Gastrocnemius medialis (tissue), 4 donors: ENCODE data around the gene MARCHF11. TPM values are rescaled to one million over a fixed set of nuclear protein-coding genes. Genes with fewer than 3 reads are reported as not detected.

Source experiments
- ATAC-seq, 2 donors: fragments of 150-250 bp; one replicate each; pipeline ENCODE4 v1.9.1; 2016
- DNase-seq, 2 donors: peaks; one replicate each; pipeline ENCODE4 v3.0.0-alpha.2; 2019
- H3K27ac ChIP-seq, 4 donors: fragments of 200-600 bp; sonication (generic); 1 replicate in 1 of 4; 2 replicates in 3 of 4; pipeline ENCODE4 v1.5.1; 2016 to 2018; ENCODE audit warnings: mild to moderate bottlenecking in 2 of 4, moderate library complexity in 1 of 4
- H3K27me3 ChIP-seq, 3 donors: fragments of 200-600 bp; sonication (generic) in 2 of 3; 1 replicate in 1 of 3; 2 replicates in 2 of 3; pipeline versions ENCODE4 v1.5.1 to v1.6.0; 2016 to 2019; ENCODE audit warnings: mild to moderate bottlenecking in 1 of 3, moderate library complexity in 1 of 3
- H3K36me3 ChIP-seq, 2 donors: fragments of 200-600 bp; sonication (generic) in 1 of 2; one replicate each; pipeline ENCODE4 v1.5.1; 2017 to 2018
- H3K4me1 ChIP-seq, 2 donors: fragments of 200-600 bp; sonication (generic) in 1 of 2; one replicate each; pipeline ENCODE4 v1.5.1; 2016 to 2017; ENCODE audit warnings: mild to moderate bottlenecking in 2 of 2
- H3K4me3 ChIP-seq, 4 donors: fragments of 200-600 bp; sonication (generic) in 3 of 4; 1 replicate in 1 of 4; 2 replicates in 3 of 4; pipeline ENCODE4 v1.5.1; 2016 to 2019; ENCODE audit warnings: mild to moderate bottlenecking in 2 of 4
- H3K9me3 ChIP-seq, 3 donors: fragments of 200-600 bp; sonication (generic) in 2 of 3; 1 replicate in 1 of 3; 2 replicates in 2 of 3; pipeline ENCODE4 v1.5.1; 2016 to 2019
- POLR2A ChIP-seq, 2 donors: fragments of 450-650 bp; IDR thresholded peaks; one replicate each; pipeline ENCODE4 v1.6.1; 2017; ENCODE audit warnings: antibody characterized with exemption in 2 of 2, mild to moderate bottlenecking in 2 of 2, moderate library complexity in 2 of 2
- in situ Hi-C, 4 donors: fragments of 200-750 bp; cut with MboI; loops; one replicate each; pipeline versions ENCODE4 v1.15.0 to v1.8.0; 2017; ENCODE audit warnings: low sequenced_read_pairs in 4 of 4
- intact Hi-C: fragments of 100-400 bp; cut with DNase I; formaldehyde crosslinking; loops from one replicate; pipeline ENCODE4 v1.15.1; 2023; ENCODE audit warnings: low total_unique reads
- total RNA-seq, 4 donors: library from RNA; depleted of rRNA; stranded (reverse); fragments of >200 nt; gene quantifications; one replicate each; pipeline versions ENCODE4 v1.1.0 to v1.2.3, GENCODE V29; 2016
- TF ChIP-seq, protein P1 (sequence below), 5 experiments: fragments of 450-650 bp in 3 of 5; fragments of 200-600 bp in 2 of 5; sonication (generic) in 2 of 5; IDR thresholded peaks in 4 of 5; conservative IDR thresholded peaks in 1 of 5; 1 replicate in 4 of 5; 2 replicates in 1 of 5; pipeline ENCODE4 v1.5.1; 2016 to 2019; ENCODE audit warnings: antibody characterized with exemption in 5 of 5, mild to moderate bottlenecking in 3 of 5, moderate library complexity in 3 of 5

MARCHF11 gene, protein sequence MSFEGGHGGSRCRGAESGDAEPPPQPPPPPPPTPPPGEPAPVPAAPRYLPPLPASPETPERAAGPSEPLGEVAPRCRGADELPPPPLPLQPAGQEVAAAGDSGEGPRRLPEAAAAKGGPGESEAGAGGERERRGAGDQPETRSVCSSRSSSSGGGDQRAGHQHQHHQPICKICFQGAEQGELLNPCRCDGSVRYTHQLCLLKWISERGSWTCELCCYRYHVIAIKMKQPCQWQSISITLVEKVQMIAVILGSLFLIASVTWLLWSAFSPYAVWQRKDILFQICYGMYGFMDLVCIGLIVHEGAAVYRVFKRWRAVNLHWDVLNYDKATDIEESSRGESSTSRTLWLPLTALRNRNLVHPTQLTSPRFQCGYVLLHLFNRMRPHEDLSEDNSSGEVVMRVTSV
- total RNA-seq, result not detected

DNA sequence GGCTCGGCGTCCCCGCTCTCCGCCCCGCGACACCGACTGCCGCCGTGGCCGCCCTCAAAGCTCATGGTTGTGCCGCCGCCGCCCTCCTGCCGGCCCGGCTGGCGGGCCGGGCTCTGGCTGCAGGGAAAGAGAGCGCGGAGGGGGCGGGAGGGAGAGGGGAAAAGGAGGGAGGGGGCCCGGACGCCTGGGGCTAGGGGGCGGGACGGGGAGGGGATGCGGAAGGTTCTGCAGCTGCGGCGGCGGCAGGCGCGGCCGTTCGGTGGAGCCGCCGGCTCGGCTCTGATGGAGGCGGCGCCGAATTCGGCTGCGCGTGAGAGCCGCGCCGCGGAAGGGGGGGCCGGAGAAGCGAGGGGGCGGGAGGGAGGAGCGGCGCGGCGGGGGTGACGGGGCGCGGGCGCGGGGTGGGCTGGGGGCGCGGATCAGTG, at the start of gene MARCHF11:
Gene MARCHF11 (minus strand): TSS at position 281 of the 425 bp plus-strand sequence. CDS start 216 bp downstream, at position 65.
- no peak within 1 kb of the TSS for H3K4me3 ChIP-seq
- no peaks in the 10 kb centered on the region for H3K4me1 ChIP-seq
- in situ Hi-C loops (no loop called here), intact Hi-C loops (no loop called here)
- no peaks in the 10 kb centered on the region for H3K36me3 ChIP-seq
- H3K27ac ChIP-seq, result no peak within 1 kb of the TSS
- no peaks in the 10 kb centered on the region for H3K9me3 ChIP-seq
- peaks cover 14 to 36% (median 34%) of the 10 kb centered on the region in 3 donors for H3K27me3 ChIP-seq
- no peak for TF ChIP-seq POLR2A (IDR thresholded peaks at IDR 0.05)
- TF ChIP-seq, protein P1, sequence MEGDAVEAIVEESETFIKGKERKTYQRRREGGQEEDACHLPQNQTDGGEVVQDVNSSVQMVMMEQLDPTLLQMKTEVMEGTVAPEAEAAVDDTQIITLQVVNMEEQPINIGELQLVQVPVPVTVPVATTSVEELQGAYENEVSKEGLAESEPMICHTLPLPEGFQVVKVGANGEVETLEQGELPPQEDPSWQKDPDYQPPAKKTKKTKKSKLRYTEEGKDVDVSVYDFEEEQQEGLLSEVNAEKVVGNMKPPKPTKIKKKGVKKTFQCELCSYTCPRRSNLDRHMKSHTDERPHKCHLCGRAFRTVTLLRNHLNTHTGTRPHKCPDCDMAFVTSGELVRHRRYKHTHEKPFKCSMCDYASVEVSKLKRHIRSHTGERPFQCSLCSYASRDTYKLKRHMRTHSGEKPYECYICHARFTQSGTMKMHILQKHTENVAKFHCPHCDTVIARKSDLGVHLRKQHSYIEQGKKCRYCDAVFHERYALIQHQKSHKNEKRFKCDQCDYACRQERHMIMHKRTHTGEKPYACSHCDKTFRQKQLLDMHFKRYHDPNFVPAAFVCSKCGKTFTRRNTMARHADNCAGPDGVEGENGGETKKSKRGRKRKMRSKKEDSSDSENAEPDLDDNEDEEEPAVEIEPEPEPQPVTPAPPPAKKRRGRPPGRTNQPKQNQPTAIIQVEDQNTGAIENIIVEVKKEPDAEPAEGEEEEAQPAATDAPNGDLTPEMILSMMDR (IDR thresholded peaks at IDR 0.05 in 4 of 5, conservative IDR thresholded peaks at IDR 0.05 in 1 of 5), result no peak
- DNase-seq (no peak), ATAC-seq (no peak)

DNA sequence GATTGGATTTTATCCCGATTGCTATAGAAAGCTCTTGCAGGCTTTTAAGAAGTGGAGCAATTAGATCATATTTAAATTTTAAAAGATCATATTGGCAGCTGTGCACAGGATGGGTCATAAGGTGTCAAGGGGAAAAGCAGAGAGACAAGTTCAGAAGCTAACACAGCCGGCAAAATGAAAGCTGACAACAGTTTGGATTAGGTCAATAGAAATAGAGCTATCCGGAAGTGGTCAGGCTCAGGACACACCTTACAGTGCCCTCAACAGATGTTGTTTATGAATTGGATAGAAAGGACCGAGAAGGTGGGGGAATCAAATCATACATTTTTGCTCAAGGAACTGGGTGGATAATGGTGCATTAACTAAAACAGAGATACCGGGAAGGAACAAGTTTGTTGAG, 46.3 kb upstream of the MARCHF11 start:
- TF ChIP-seq, protein P1 (IDR thresholded peaks at IDR 0.05 in 4 of 5, conservative IDR thresholded peaks at IDR 0.05 in 1 of 5), result no peak
- no peak for TF ChIP-seq POLR2A (IDR thresholded peaks at IDR 0.05)
- Histone ChIP-seq H3K4me3 (no peak overlapping the region), H3K9me3 (no peaks in the 10 kb centered on the region), H3K36me3 (no peaks in the 10 kb centered on the region), H3K4me1 (no peaks in the 10 kb centered on the region), H3K27ac (no peak overlapping the region), H3K27me3 (no peaks in the 10 kb centered on the region)
- DNase-seq, result no peak
- no peak for ATAC-seq
- in situ Hi-C loops, result no loop called here
- intact Hi-C loops, result no loop called here

DNA sequence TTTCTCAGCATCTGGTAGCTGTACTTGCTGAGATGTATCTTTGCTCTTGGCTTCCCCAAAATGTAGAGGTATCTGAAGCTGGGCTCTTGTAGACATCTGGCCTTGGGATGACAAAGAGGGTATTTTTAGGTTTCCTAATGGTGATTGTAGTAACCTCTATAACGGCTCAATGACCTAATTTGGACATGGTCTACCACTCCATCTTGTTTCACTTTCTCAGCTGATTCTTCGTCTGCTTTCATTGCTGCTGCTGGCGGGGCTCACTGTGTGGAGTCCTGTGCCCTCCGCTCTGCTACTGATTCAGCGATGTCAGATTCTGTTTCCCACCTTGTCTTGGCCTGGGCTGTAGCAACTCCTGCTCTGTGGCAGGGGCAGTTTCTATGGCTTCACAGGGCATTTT, 12.7 kb upstream of the MARCHF11 start:
- Histone ChIP-seq H3K4me1 (no peaks in the 10 kb centered on the region), H3K4me3 (no peak overlapping the region), H3K9me3 (no peaks in the 10 kb centered on the region), H3K27ac (no peak overlapping the region), H3K36me3 (no peaks in the 10 kb centered on the region), H3K27me3 (no peaks in the 10 kb centered on the region)
- DNase-seq (no peak), ATAC-seq (no peak)
- TF ChIP-seq, protein P1 (IDR thresholded peaks at IDR 0.05 in 4 of 5, conservative IDR thresholded peaks at IDR 0.05 in 1 of 5), result no peak
- TF ChIP-seq POLR2A (IDR thresholded peaks at IDR 0.05), result no peak
- in situ Hi-C loops (no loop called here), intact Hi-C loops (no loop called here)

DNA sequence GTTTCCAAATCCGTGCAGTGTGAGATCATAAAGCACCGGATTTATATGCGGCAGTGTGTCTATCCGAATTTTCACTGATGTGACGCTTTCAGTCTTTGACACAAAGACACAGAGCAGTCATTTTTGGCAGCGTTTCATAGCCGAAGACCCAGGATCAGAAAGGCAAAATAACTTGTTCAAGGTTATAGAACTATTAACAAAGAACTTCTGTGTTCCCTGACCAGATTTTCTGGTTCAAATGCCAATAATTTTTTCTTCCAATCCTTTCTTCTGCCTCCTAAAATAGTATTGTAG, 1.1 kb upstream of the MARCHF11 start:
- peaks cover 14 to 36% (median 32%) of the 10 kb centered on the region in 3 donors for H3K27me3 ChIP-seq

More for the DNA sequence above, 1.1 kb upstream of the MARCHF11 start:
- no peaks in the 10 kb centered on the region for H3K9me3 ChIP-seq
- no peaks in the 10 kb centered on the region for H3K36me3 ChIP-seq
- no peak for ATAC-seq
- TF ChIP-seq, protein P1 (IDR thresholded peaks at IDR 0.05 in 4 of 5, conservative IDR thresholded peaks at IDR 0.05 in 1 of 5), result no peak
- TF ChIP-seq POLR2A (IDR thresholded peaks at IDR 0.05), result no peak
- no peaks in the 10 kb centered on the region for H3K4me1 ChIP-seq
- intact Hi-C loops (no loop called here), in situ Hi-C loops (no loop called here)
- DNase-seq, result no peak
- H3K27ac ChIP-seq, result no peak overlapping the region
- H3K4me3 ChIP-seq, result no peak overlapping the region
